NCI-H748 (cell line): Measurements from ENCODE around the gene STARD3.
A peak's percentile ranks its signal among the peaks of the same experiment; 100 is the strongest.

ENCODE experiments used
- DNase-seq: peaks from one replicate; lab custom pipeline; 2025; ENCODE audit not compliant: unreplicated experiment; lab: John Stamatoyannopoulos, UW

The STARD3 gene

DNA sequence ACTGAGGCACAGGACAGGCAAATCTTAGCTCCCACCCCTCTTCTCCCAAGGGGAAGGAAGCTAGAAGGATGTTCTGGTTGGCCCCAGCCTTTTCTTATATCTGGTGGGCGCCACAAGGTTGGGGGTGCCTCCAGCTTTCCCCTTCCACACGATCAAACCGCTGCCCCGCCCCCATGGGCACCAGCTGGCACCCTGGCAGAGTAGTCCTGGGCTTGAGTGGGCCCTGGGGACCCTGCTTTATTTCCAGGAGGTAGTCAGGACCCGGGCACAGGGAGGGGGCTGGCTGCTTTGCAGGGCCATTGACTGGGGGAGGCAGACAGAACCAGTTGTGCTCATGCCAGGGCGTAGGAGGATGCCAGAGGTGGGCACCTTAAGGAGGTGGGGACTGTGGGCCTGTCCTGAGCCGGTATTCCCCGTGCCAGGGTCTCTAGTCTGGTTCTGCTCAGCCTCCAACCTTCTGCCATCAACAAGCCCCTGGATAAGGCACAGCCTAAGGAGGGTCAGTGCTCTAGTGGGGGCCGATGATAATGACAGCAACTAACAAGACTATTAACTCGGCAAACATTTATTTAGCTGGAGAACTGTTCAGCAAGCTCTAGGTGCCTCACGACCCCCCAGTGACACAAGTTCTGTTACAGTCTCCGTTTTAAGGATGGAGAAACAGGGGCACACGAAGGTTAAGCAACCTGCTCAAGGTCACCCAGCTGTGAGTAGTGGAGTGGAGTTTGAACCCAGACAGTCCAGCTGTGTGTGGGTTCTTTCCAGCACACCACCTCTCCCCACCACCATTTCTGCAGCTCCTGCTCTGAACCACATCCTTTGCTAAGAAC is 17.8 kb upstream of the STARD3 start:
- no peak for DNase-seq

DNA sequence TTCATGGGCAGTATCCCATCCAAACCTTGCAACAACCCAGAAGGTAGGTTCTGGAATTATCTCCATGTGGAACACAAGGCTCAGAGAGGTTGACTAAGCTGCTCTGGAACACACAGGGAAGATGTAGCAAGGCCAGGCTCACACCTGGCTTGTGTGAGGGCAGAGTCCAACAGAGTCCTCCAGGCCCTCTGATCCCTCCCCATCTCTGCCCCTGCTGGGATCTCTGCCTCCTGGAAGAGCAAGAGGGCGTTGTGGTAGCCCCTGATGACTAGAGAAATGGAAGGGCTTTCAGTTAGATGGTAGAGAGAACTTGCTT is 17.2 kb upstream of the STARD3 start:
- DNase-seq: no peak

DNA sequence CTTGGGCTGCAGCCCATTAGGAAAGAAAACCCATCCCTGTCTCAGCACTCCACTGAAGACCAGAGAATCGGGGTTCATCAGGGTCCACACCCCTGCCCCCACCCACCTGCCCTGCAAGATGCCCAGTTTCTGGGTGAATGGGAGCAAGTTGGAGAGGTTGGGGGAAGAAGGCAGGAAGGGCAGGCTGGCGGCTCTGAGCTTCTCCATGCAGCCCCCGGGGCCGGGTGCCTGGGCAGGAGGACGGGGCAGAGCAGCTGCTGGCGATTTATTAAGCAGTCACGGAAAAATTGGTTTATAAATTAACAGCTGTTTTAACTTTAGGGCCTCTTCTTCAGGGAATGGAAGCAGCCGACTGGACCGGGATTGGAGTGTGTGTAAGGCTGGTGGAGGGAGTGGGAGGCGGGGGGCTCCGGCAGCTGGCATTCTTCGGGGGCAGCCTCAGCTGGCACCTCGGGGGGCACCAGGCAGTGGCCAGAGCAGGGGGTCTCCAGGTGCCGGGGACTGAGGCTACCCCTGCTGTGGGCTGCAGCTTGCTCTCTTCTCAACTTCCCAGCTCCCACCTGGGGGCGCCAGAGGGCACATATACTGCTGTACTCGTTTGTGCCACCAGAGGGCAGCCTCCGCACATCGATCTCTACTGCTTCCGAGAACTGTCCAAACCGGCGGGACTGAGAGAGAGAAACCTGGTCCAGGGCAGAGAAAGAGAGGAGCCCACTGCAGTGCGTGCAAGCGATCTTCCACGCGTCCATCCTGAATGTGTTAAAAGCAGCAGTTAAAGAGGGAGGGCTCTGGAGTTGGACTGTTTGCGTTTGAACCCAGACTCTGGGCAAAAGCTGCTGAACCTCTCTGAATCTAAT is 15.2 kb upstream of the STARD3 start:
- DNase-seq: peak; percentile 83

DNA sequence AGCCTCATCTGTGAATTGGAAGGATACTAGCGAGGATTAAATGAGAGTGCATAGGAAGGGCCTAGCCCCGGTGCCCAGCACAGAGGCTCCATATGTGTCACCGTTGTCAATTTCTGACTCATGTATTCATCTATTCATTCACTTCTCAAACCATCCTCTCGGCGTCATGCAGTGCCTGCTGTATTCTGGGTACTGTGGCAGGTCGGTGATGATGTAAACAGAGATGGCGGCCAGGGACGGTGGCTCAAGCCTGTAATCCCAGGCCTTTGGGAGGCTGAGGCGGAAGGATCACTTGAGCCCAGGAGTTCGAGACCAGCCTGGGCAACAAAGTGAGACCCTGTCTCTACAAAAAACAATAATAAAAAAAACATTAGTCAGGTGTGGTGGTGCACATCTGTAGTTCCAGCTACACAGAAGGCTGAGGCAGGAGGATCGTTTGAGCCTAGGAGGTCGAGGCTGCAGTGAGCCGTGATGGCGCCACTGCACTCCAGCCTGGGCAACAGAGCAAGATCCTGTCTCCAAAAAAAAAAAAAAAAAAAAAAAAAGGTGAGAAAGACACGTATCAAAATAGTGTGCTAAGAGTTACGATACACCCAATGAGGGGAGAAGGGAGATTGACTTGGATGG is 14.5 kb upstream of the STARD3 start:
- DNase-seq: no peak

DNA sequence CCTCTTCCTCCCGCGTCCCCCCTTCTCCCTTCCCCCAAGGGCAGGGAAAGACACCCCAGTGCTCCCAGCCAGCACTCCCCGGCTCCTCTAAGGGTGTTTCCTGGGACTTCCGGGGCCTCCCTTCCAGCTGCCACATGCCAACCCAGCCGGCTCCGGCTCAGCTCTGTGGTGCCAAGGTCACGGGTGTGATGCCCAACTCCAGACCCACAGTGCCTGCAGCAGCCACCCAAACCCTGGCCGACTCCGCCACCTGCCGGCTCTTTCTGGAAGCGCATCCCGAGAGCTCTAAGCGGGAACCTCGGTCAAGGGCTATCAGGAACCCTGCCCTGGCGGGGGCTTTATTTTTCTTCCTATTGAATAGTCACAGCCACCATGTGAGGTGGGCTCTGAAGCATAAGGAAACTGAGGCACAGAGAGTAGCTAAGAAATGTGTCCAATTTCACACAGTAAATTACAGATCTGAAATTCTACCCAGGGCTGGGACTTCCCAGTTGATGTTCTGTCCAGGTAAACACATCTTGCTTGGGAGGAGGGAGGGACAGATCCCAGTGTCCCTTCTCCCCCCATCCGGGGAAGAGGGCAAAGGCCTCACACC is 13.5 kb upstream of the STARD3 start:
- DNase-seq: peak; percentile 67

DNA sequence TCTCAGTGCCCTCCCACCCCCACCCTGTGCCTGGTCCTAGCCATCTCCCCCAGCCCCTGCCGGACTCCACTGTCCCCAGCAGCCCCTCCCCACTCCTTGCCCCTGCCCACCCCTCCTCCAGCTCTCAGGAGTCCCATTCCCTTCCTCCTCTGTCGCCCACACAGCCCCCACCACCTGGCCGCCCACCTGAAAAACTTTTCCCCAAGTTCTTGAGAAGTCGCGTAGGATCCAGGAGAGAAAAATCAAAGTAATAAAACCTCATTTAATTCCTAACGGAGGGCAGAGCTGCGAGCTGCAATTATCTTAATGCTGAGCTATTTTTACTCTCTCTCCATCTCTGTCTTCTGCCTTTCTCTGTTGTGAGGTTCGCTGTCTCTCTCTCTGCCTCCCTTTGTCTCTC is 12.6 kb upstream of the STARD3 start:
- no peak for DNase-seq

DNA sequence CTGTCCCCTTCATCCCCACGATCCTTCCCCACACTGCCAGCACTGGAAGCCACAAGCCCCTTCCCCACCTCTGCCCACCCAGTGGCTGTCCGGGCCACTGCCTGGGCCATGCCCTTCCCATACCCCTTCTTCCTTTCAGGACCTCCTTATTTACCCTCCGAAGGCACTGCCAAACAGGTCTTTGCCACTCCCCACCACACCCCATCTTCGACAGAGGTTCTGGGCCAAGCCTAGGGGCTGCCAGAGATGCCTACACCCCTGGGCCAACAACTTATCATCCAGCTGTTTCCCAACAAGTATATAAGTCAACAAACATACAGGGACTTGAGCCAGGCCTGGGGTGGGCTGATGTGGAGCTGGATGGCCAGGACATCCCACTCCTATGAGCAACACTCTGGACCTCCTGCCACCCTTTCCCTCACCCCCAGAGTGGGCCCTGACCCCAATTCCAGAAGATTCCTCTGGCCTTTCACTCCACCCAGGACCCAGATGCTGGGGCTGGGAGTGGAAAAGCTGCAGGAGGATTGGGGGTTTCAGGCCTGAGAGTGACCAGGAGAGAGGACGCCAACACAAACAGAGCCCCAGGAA is 11.7 kb upstream of the STARD3 start:
- no peak for DNase-seq

DNA sequence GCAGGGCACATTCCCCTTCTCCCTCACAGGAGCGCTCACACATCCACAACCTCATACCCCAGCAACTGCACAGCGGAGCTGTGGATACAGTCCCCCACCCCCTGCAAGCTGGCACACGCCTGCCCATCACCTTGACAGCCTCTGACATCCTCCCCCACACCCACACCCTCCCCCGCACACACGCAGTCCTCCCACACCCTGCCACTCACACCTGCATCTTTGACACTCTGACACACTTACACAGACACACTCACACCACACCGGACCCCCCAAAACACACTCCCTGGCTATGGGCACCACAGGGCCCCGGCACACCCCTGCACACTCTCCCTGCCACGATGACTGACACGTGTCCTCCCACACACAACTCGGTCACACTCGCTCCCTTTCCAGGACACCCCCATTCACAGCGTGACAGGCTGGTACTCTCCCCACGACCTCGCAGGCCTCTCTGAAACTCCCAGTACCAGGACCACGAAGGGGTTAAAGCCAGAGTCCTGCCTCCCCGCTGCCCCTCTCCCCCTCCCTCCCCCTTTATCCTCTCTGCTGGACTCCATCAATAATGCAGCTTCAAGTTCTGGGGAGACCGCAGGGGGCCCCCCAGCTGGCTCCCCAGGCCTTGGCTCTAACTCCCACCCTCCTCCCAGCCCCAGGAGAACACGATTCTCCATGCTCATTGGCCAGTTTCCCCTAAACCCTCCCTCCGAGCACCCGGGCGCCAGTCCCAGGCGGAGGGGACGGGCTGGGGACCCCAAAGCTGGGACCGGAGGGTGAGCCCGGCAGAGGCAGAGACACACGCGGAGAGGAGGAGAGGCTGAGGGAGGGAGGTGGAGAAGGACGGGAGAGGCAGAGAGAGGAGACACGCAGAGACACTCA is 10.5 kb upstream of the STARD3 start, which contains the start of gene PPP1R1B:
TSS of gene PPP1R1B (plus strand) at position 782 of the 876 bp plus-strand sequence. CDS start 441 bp downstream, outside the sequence.
- DNase-seq: no peak

DNA sequence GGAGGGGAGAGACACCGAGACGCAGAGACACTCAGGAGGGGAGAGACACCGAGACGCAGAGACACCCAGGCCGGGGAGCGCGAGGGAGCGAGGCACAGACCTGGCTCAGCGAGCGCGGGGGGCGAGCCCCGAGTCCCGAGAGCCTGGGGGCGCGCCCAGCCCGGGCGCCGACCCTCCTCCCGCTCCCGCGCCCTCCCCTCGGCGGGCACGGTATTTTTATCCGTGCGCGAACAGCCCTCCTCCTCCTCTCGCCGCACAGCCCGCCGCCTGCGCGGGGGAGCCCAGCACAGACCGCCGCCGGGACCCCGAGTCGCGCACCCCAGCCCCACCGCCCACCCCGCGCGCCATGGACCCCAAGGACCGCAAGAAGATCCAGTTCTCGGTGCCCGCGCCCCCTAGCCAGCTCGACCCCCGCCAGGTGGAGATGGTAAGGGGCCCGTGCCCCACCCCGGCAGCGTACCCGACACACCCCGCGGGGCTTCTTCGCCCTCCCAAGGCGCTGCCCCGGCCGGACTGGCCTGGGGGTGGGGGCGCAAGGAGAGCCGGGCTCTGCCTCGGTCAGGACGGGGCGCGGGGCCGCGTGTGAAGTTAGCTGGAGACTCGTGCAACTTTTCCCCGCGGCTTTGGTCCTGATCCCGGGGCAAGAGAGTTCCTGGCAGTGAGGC is 9.8 kb upstream of the STARD3 start:
- DNase-seq: no peak

DNA sequence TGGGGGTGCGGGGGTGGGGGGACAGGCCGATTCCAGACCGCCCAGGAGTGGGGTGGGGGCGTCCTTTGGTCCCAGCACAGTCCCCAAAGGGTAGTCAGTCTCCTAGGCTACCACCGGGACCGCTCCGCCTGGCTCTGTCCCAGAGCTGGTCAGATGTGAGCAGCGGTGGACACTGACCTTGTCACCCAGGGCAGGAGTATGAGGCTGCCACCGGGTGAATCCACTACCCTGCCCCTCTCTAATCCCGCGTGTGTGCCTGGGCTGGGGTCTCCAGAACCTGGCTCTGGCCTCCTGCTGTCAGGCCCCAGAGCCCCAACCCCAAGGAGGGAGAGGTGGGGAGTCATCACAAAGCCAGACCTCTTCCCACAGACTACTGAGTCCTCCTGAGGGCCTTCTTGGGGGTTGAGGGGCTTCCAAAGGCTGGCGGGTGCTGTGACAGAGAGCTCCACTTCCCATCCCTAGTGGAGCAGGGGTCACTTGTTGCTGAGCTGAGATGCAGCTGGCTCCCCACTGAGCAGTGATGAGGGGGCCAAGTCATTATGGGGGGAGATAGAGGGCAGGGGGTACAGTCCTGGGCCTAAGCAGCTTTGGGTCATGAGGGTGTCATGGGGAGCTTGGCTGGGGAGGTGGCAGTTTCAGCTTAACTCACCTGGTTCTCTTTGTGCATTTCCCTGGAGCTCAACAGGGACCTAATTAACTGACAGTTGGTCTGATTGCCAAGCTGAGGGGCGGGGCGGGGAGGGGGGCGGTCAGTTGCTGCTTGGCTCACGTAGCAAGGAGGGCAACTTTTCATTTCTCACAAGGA is 9.0 kb upstream of the STARD3 start:
- DNase-seq: no peak

DNA sequence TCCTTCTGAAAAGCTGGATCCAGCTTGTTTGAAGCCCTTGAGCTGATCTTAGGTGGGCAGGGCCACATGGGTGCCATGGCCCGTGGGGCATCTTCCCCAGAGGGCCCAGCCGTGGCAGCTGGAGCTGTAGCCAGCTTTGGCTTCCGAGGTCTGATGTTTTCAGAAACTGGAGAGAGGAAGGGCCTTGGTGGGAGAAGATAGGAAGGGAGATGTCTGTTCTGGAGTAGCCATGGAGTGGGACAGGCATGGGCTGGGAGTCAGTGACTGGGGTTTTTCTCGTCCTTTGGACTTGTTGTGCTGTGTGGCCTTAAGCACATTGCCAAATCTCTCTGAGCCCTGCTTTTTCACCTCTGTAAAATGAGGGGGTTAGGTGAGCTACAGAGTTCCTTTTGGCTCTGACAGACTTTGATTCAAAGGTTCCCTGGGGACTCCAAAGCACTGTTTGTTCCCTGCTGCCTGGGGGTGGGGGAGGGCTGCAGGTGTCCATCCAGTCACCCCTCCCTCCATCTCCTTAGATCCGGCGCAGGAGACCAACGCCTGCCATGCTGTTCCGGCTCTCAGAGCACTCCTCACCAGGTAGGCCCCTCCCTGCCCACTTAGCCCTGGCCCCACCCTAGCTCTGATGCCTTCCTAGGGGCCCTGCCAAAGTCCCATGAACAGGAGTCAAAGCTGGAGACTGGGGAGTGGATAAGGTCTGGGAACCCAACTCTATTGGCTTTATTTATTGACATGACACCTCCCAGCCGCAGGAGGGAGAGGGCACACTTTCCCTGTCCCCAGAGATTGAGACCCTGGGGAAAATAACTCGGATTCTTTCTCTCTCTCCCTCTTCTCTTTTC is 8.1 kb upstream of the STARD3 start:
- DNase-seq: no peak

DNA sequence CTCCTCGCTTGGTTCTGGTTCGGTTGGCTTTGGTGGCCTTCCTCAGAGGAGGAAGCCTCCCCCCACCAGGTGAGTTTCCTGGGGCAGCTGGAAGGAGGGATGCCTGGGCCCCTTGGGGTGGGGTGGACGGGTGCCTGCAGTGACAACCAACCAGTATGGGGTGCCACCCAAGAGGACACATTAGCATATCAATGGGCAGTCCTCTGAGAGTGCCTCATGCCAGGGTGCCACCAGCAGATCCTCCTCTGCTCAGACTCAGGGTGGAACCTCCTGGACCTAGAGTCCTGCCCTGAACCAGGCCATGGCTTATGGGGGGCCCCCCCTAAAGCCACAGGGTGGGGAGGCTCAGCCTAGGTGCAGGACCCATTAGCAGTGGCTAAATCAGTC is 7.5 kb upstream of the STARD3 start:
- DNase-seq: no peak

DNA sequence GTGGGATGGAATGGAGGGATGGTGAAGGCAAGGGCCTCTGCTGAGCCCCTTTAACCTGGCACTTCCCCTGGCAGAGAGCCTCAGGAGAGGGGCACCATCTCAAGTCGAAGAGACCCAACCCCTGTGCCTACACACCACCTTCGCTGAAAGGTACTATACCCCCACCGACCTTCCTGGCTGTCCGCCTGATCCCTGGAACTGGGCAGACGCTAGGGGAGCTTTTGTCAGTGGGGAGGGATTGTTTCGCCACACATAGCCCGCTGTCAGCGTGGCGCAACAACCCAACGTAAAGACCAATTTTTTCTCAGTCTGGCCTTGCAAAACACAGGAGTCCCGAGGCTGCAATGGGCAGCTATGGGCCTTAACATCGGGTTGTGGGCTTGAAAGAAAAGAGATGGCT is 7.0 kb upstream of the STARD3 start:
- DNase-seq: no peak

DNA sequence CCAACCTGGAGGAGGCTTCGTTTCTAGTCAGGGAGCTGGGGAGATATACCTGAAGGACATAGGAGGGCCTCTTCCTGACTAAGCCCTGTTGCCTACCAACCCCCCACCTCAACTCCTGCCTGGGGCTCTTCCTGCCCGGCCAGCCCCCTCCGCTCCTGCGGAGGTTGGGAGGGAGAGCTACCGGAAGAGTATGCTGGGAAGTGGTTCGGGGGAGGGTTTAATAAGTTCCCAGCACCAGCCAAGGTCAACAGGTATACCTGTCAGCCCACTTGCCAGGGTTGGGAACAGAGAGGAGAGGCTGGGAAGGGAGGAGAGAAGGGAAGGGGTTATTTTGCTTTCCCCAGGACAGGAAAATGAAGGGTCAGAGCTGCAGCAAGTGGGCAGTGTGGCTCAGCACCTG is 5.5 kb upstream of the STARD3 start:
- DNase-seq: no peak

DNA sequence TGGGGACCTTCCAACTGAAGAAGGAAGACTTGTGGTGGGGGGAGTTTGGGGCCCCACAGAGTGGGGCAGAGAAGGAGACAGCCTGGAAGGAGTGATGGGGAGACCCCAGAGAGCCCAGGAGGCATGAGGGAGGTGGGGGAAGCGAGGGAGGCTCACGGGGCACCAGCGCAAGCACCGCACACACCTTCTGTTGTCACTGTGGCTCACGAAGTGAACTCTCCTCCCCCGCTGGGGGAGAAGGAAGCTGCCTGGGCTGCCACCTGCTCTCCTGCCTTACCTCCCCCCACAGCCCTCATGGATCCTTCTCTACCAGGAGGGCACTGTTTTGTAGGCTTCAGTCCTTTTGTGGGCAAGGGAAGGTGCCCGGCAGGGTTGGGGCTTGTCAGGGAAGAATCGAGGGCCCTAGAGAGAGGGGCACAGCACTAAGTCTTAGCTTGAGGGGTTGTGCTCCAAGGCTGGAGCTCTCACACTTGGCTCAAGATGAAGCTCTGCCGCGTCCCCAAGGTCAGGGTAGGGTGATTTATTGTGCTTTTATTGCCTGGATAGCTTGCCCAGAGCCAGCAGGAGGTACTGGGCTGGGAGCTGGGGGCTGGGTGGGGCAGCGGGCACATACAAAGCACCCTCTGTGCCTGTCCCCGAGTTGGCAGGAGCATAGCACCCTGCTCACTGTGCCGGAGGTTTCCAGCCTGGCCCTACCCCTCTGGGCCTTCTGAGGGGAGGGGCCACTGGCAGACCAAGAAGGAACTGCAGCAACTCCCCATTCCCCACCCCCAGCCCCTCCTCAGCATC is 4.6 kb upstream of the STARD3 start:
- no peak for DNase-seq

DNA sequence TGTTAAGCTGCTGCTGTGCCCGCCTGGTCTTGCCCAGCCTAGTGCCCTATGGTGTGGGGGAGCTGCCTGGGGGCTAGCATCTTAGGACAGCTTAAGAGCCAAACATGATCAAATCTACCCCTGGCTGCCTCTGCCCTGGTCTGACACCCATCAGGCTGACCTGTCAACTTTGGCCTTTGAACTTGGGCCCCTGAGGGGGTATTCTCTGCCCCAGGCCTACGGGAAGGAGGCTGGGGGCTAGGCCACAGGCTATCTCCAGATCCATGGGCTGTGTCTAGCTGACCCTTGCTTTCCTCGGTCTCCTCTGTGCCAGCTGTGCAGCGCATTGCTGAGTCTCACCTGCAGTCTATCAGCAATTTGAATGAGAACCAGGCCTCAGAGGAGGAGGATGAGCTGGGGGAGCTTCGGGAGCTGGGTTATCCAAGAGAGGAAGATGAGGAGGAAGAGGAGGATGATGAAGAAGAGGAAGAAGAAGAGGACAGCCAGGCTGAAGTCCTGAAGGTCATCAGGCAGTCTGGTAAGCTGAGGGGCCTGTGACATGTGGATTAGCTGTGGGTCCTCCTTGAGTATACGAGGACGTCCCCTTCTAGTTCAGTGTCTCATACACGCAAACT is 3.3 kb upstream of the STARD3 start:
- no peak for DNase-seq
